HCT116 (cell line): ENCODE measurements around the gene ARTN. TPM values are rescaled to one million over a fixed set of nuclear protein-coding genes. Genes with fewer than 3 reads are reported as not detected.

Experiments
- ATAC-seq: fragments of 200-7000 bp; cut with Tn5 transposase; 2 replicates; pipeline ENCODE4 v1.9.1; 2020; ENCODE audit warnings: mild to moderate bottlenecking, moderate library complexity
- BruUV-seq: library from RNA; stranded (reverse); fragments of 400-500 nt; replicated peaks from 2 replicates; lab custom pipeline; 2021; lab: Mats Ljungman, UMichigan
- CTCF ChIA-PET: fragments of 300-600 bp; sonication (Branson Sonifier 250); formaldehyde crosslinking; loops from one replicate; lab custom pipeline; 2021; ENCODE audit warnings: antibody characterized with exemption; lab: Charles Lee
- POLR2A ChIA-PET: fragments of 300-600, 350-600 bp; sonication (Branson Sonifier 250); formaldehyde crosslinking; loops from one replicate; lab custom pipeline; 2021; ENCODE audit warnings: antibody characterized with exemption; lab: Charles Lee
- RAD21 ChIA-PET, 2 experiments: fragments of 300-600 bp; sonication (Branson Sonifier 250); formaldehyde crosslinking; loops; one replicate each; lab custom pipeline; 2023; ENCODE audit warnings: low total read pairs in 2 of 2; ENCODE audit not compliant: uncharacterized antibody in 2 of 2, unreplicated experiment in 2 of 2, low non-redundant PET in 1 of 2; lab: Charles Lee
- DNase-seq: peaks from one replicate; pipeline ENCODE4 v3.0.0-alpha.2; 2010; ENCODE audit warnings: low read depth, low spot score
- H2AFZ ChIP-seq: fragments of 200-600 bp; shearing (Covaris generic), sonication (generic); 2 replicates; pipeline ENCODE4 v1.6.1; 2017; ENCODE audit warnings: low read depth, mixed run types, mixed read lengths, antibody characterized with exemption, low read length; ENCODE audit not compliant: poor library complexity, severe bottlenecking
- H3K27ac ChIP-seq: 2 replicates; pipeline ENCODE4 v1.5.1; 2012; ENCODE audit warnings: low read depth, low read length
- H3K27me3 ChIP-seq: fragments of 200-600 bp; sonication (generic); 2 replicates; pipeline ENCODE4 v1.6.1; 2016; ENCODE audit warnings: mixed run types, low read length, mixed read lengths; ENCODE audit not compliant: insufficient read depth
- H3K36me3 ChIP-seq, 2 experiments: fragments of 200-500 bp in 1 of 2; fragments of 200-600 bp in 1 of 2; sonication (Bioruptor generic) in 1 of 2; sonication (generic) in 1 of 2; 2 replicates each; pipeline versions ENCODE4 v1.5.1 to v1.6.1; 2014 to 2016; ENCODE audit warnings: low read length in 2 of 2, inconsistent platforms in 1 of 2, mixed read lengths in 1 of 2, mixed run types in 1 of 2; ENCODE audit not compliant: insufficient read depth in 2 of 2, control insufficient read depth in 1 of 2
- H3K4me1 ChIP-seq, 2 experiments: fragments of 200-600 bp in 1 of 2; sonication (generic) in 1 of 2; 2 replicates each; pipeline versions ENCODE4 v1.5.1 to v1.6.1; 2012 to 2017; ENCODE audit warnings: low read length in 2 of 2, inconsistent platforms in 1 of 2, mild to moderate bottlenecking in 1 of 2, mixed read lengths in 1 of 2, mixed run types in 1 of 2, moderate library complexity in 1 of 2; ENCODE audit not compliant: insufficient read depth in 2 of 2, control insufficient read depth in 1 of 2
- H3K4me2 ChIP-seq: fragments of 200-600 bp; sonication (generic); 2 replicates; pipeline ENCODE4 v1.6.1; 2017; ENCODE audit warnings: mixed run types, low read length, mixed read lengths
- H3K4me3 ChIP-seq, 2 experiments: fragments of 200-600 bp in 1 of 2; sonication (generic) in 1 of 2; replicated peaks in 1 of 2; 2 replicates each; pipeline ENCODE4 v1.5.1; 2011 to 2016; ENCODE audit warnings: low read length in 2 of 2, control low read depth in 1 of 2, low read depth in 1 of 2, mild to moderate bottlenecking in 1 of 2, mixed read lengths in 1 of 2, mixed run types in 1 of 2
- H3K79me2 ChIP-seq: fragments of 200-600 bp; sonication (generic); 2 replicates; pipeline ENCODE4 v1.6.1; 2017; ENCODE audit warnings: mild to moderate bottlenecking, mixed run types, low read length, moderate library complexity, mixed read lengths; ENCODE audit not compliant: insufficient read depth
- H3K9ac ChIP-seq: fragments of 200-600 bp; sonication (generic); 2 replicates; pipeline ENCODE4 v1.6.1; 2016; ENCODE audit warnings: low read length, mixed read lengths
- H3K9me2 ChIP-seq: fragments of 200-600 bp; sonication (generic), shearing (Covaris generic); 2 replicates; pipeline ENCODE4 v1.6.1; 2017; ENCODE audit warnings: mixed run types, mild to moderate bottlenecking, moderate library complexity; ENCODE audit not compliant: insufficient read depth
- H3K9me3 ChIP-seq, 2 experiments: fragments of 200-500 bp in 1 of 2; fragments of 200-600 bp in 1 of 2; sonication (Bioruptor generic) in 1 of 2; sonication (generic) in 1 of 2; 2 replicates each; pipeline ENCODE4 v1.6.1; 2014 to 2017; ENCODE audit warnings: low read length in 2 of 2, mixed read lengths in 2 of 2, inconsistent platforms in 1 of 2, low read depth in 1 of 2, mild to moderate bottlenecking in 1 of 2, mixed run types in 1 of 2, moderate library complexity in 1 of 2; ENCODE audit not compliant: control insufficient read depth in 1 of 2, insufficient read depth in 1 of 2
- H4K20me1 ChIP-seq: fragments of 200-600 bp; sonication (generic), shearing (Covaris generic); 2 replicates; pipeline ENCODE4 v1.6.1; 2017; ENCODE audit warnings: mixed run types, mild to moderate bottlenecking, moderate library complexity; ENCODE audit not compliant: insufficient read depth
- CEBPB ChIP-seq: IDR thresholded peaks from 2 replicates; pipeline ENCODE4 v1.6.1; 2012; ENCODE audit warnings: low read depth
- EGR1 ChIP-seq: IDR thresholded peaks from 2 replicates; pipeline ENCODE4 v1.6.1; 2012; ENCODE audit warnings: low read depth
- ELF1 ChIP-seq: IDR thresholded peaks from 2 replicates; pipeline ENCODE4 v1.6.1; 2012; ENCODE audit warnings: low read depth, borderline replicate concordance
- EZH2 ChIP-seq: fragments of 200-600 bp; sonication (generic); IDR thresholded peaks from 2 replicates; pipeline ENCODE4 v1.6.1; 2017; ENCODE audit warnings: antibody characterized with exemption, mixed run types
- RAD21 ChIP-seq: IDR thresholded peaks from 2 replicates; pipeline ENCODE4 v1.6.1; 2012; ENCODE audit warnings: low read depth, mild to moderate bottlenecking
- SIN3A ChIP-seq: IDR thresholded peaks from 2 replicates; pipeline ENCODE4 v1.6.1; 2012; ENCODE audit warnings: low read depth
- TCF7L2 ChIP-seq: IDR thresholded peaks from 2 replicates; pipeline ENCODE4 v1.7.0; 2011; ENCODE audit warnings: borderline replicate concordance, inconsistent platforms; ENCODE audit not compliant: insufficient read depth, insufficient read length; ENCODE audit errors: extremely low read depth
- YY1 ChIP-seq: IDR thresholded peaks from 2 replicates; pipeline ENCODE4 v1.6.1; 2011; ENCODE audit warnings: low read length, low read depth, moderate library complexity, mild to moderate bottlenecking; ENCODE audit not compliant: insufficient replicate concordance; ENCODE audit errors: extremely low read depth
- ZNF274 ChIP-seq: fragments of 200-500 bp; sonication (Bioruptor generic); IDR thresholded peaks from 2 replicates; pipeline ENCODE4 v1.6.1; 2014; ENCODE audit warnings: mild to moderate bottlenecking, low read depth, low read length, inconsistent platforms
- intact Hi-C: fragments of 100-400 bp; cut with micrococcal nuclease; formaldehyde crosslinking; loops from 2 replicates; pipeline ENCODE4 v1.10.0; 2022
- total RNA-seq: library from RNA; stranded (reverse); gene quantifications from one replicate; pipeline ENCODE4 v1.2.1, GENCODE V29; 2021; ENCODE audit not compliant: unreplicated experiment

The ARTN gene
- total RNA-seq, 1 experiment from 2014 or later: 36.4 TPM

DNA sequence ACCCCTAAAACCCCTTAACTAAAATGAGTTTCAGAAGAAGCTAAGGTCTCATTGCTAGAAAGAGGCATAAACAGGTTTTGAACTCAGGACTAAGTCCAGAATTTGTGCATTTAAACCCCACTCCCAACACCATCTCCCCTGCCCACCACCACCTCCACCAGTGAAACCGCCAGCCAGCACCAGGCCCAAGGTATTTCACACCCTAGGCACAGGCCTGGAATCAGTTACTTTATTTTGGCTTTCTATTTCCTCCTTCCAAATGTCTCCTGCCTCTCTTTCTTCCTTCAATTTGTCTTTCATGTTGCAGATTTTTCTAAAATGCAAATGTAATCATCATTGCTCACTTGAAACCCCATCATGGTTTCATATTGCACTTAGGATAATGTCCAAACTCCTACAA lies 11.3 kb downstream of the ARTN start:
- RAD21 ChIA-PET: interaction anchor here (1.9 to 2.0 kb wide), 2 partner anchors 10 to 181 kb away, joined by 4 to 10 read pairs; partner anchors contain the start of gene ARTN (in 1 of the 2)
- CTCF ChIA-PET: interaction anchor here (3.3 to 9.8 kb wide), 2 partner anchors 12 to 181 kb away, joined by 24 to 130 read pairs; partner anchors contain the start of gene ARTN
- intact Hi-C loops: no loop called here
- TF ChIP-seq ZNF274 (no peak), EGR1 (no peak), ELF1 (no peak), TCF7L2 (no peak), SIN3A (no peak), CEBPB (no peak), RAD21 (no peak), EZH2 (no peak), YY1 (no peak)
- ATAC-seq (no peak), DNase-seq (no peak)
- POLR2A ChIA-PET: no interaction called here
- Histone ChIP-seq H2AFZ (no peak overlapping the region), H3K27ac (no peak overlapping the region), H4K20me1 (no peaks in the 10 kb centered on the region), H3K9ac (no peak overlapping the region), H3K36me3 (0 out of 4 replicates have a peak, but pooled peaks cover 0 to under 1% of the 10 kb centered on the region in 2 experiments), H3K79me2 (peaks cover 11% of the 10 kb centered on the region), H3K4me1 (peaks cover 10 to 27% of the 10 kb centered on the region in 2 experiments; a peak in 3 of 4 replicates), H3K4me3 (no peak overlapping the region), H3K9me3 (no peaks in the 10 kb centered on the region), H3K9me2 (no peaks in the 10 kb centered on the region), H3K4me2 (peak overlapping the region; percentile 23; the same call in 1 of the 2 replicates), H3K27me3 (no peaks in the 10 kb centered on the region)
- no TSS peak for BruUV-seq
